GM21515 (cell line): ENCODE measurements around the gene PDPK1.
"Not testable (repeated sequence)": the region's sequence is repeated elsewhere in the genome, so short reads cannot be mapped to it uniquely, and the experiment has no call there.

ENCODE experiments used
- ATAC-seq: cut with Tn5 transposase; IDR thresholded peaks from one replicate; pipeline ENCODE4 v1.9.1; 2021; ENCODE audit not compliant: unreplicated experiment

Gene PDPK1

GRCh38 chr16:2523801-2524231 lies 14.0 kb upstream of the PDPK1 start:
- ATAC-seq = no peak

- ATAC-seq = no peak
Measured at GRCh38 chr16:2524339-2524938, 13.4 kb upstream of the PDPK1 start.

- no peak for ATAC-seq
Measured at GRCh38 chr16:2526135-2526534, 11.7 kb upstream of the PDPK1 start.

GRCh38 chr16:2527071-2527783 lies 10.6 kb upstream of the PDPK1 start:
- no peak for ATAC-seq

GRCh38 chr16:2527784-2528100 lies 10.1 kb upstream of the PDPK1 start:
- ATAC-seq = no peak

GRCh38 chr16:2528161-2529060 lies 9.4 kb upstream of the PDPK1 start:
- no peak for ATAC-seq

GRCh38 chr16:2529061-2529931 lies 8.5 kb upstream of the PDPK1 start:
- ATAC-seq = no peak

- no peak for ATAC-seq
Measured at GRCh38 chr16:2529961-2530628, 7.7 kb upstream of the PDPK1 start.

GRCh38 chr16:2530629-2531318 lies 7.0 kb upstream of the PDPK1 start:
- ATAC-seq = no peak

GRCh38 chr16:2531371-2531695 lies 6.5 kb upstream of the PDPK1 start, which contains the start of gene CEMP1:
CEMP1 (minus strand) TSS chr16:2531408; CDS start chr16:2531073, 335 bp downstream.
- ATAC-seq = no peak

- ATAC-seq = peak; percentile 75
Measured at GRCh38 chr16:2531696-2532493, 5.9 kb upstream of the PDPK1 start.

- ATAC-seq = no peak
Measured at GRCh38 chr16:2532494-2533141, 5.2 kb upstream of the PDPK1 start.

GRCh38 chr16:2533142-2533755 lies 4.6 kb upstream of the PDPK1 start:
- not testable (repeated sequence) for ATAC-seq

- ATAC-seq = no peak
Measured at GRCh38 chr16:2533912-2534311, 3.9 kb upstream of the PDPK1 start.

- not testable (repeated sequence) for ATAC-seq
Measured at GRCh38 chr16:2534335-2534734, 3.5 kb upstream of the PDPK1 start.

- no peak for ATAC-seq
Measured at GRCh38 chr16:2535625-2536013, 2.2 kb upstream of the PDPK1 start.

GRCh38 chr16:2539192-2539844 lies 1.5 kb downstream of the PDPK1 start:
- not testable (repeated sequence) for ATAC-seq
